ENCODE measurements around the gene KRTAP5-1. TPM values are rescaled to one million over a fixed set of nuclear protein-coding genes. Genes with fewer than 3 reads are reported as not detected.
"Not testable (repeated sequence)": the region's sequence is repeated elsewhere in the genome, so short reads cannot be mapped to it uniquely, and the experiment has no call there.

KRTAP5-1 gene
- total RNA-seq, 2 experiments from 2014 or later: not detected

- H3K36me3 Mint-ChIP-seq (ENCODE audit: low read depth); DNase-seq; intact Hi-C loops (cut with micrococcal nuclease); H3K9me3 Mint-ChIP-seq; H3K27ac Mint-ChIP-seq; H3K4me3 Mint-ChIP-seq; ATAC-seq; POLR2A ChIA-PET; H3K4me1 Mint-ChIP-seq (ENCODE audit: low read depth): not testable (repeated sequence)
- peak; percentile 15 for TF ChIP-seq CTCF (IDR thresholded peaks at IDR 0.05)
- peaks cover 39% of the 10 kb centered on the region for H3K27me3 Mint-ChIP-seq
- CTCF ChIA-PET: interaction anchor here (0.9 to 5.3 kb wide), 14 partner anchors 8 to 161 kb away, joined by 3 to 46 read pairs (median 5); partner anchors contain the start of gene KRTAP5-5
Measured at GRCh38 chr11:1595994-1596575, 11.0 kb upstream of the KRTAP5-1 start.

GRCh38 chr11:1592628-1593027, 7.5 kb upstream of the KRTAP5-1 start:
- ATAC-seq (no peak), DNase-seq (no peak)
- intact Hi-C loops (cut with micrococcal nuclease): no loop called here
- Mint-ChIP-seq H3K36me3 (ENCODE audit: low read depth) (peaks cover 6% of the 10 kb centered on the region), H3K4me1 (ENCODE audit: low read depth) (peaks cover 11% of the 10 kb centered on the region), H3K27me3 (peaks cover 25% of the 10 kb centered on the region), H3K9me3 (peaks cover 5% of the 10 kb centered on the region), H3K27ac (no peak overlapping the region), H3K4me3 (no peak overlapping the region)
- TF ChIP-seq CTCF (IDR thresholded peaks at IDR 0.05): no peak
- POLR2A ChIA-PET: no interaction called here
- CTCF ChIA-PET: interaction anchor here (5.3 kb wide), 1 partner anchor 18 kb away, joined by 46 read pairs; no protein-coding TSS in a partner anchor

- H3K4me1 Mint-ChIP-seq (ENCODE audit: low read depth): peaks cover 14% of the 10 kb centered on the region
- intact Hi-C loops (cut with micrococcal nuclease): no loop called here
- no peak for TF ChIP-seq CTCF (IDR thresholded peaks at IDR 0.05)
- H3K27me3 Mint-ChIP-seq: peaks cover 11% of the 10 kb centered on the region
- POLR2A ChIA-PET: no interaction called here
- H3K27ac Mint-ChIP-seq: no peak overlapping the region
- no peak overlapping the region for H3K4me3 Mint-ChIP-seq
- peaks cover 6% of the 10 kb centered on the region for H3K36me3 Mint-ChIP-seq (ENCODE audit: low read depth)
- no peak for ATAC-seq
- CTCF ChIA-PET: interaction anchor here (1.4 to 4.3 kb wide), 3 partner anchors 11 to 43 kb away, joined by 3 to 42 read pairs (median 11); no protein-coding TSS in a partner anchor
- no peak for DNase-seq
- H3K9me3 Mint-ChIP-seq: peaks cover 5% of the 10 kb centered on the region
Measured at GRCh38 chr11:1589996-1590395, 4.9 kb upstream of the KRTAP5-1 start.

GRCh38 chr11:1589191-1589963, 4.3 kb upstream of the KRTAP5-1 start:
- H3K36me3 Mint-ChIP-seq (ENCODE audit: low read depth); DNase-seq; H3K9me3 Mint-ChIP-seq; intact Hi-C loops (cut with micrococcal nuclease); H3K27me3 Mint-ChIP-seq: not testable (repeated sequence)
- H3K4me3 Mint-ChIP-seq: peak overlapping the region; percentile 26
- ATAC-seq: peak; percentile 53
- H3K27ac Mint-ChIP-seq: peak overlapping the region; percentile 87
- ChIA-PET POLR2A (interaction anchor here (1.1 kb wide), 1 partner anchor 11 kb away, joined by 4 read pairs; no protein-coding TSS in a partner anchor), CTCF (interaction anchor here (1.4 to 4.3 kb wide), 4 partner anchors 11 to 51 kb away, joined by 3 to 42 read pairs (median 8); no protein-coding TSS in a partner anchor)
- peaks cover 15% of the 10 kb centered on the region for H3K4me1 Mint-ChIP-seq (ENCODE audit: low read depth)

GRCh38 chr11:1586699-1587098, 1.6 kb upstream of the KRTAP5-1 start:
- TF ChIP-seq CTCF (IDR thresholded peaks at IDR 0.05): no peak
- H3K36me3 Mint-ChIP-seq (ENCODE audit: low read depth): peaks cover 6% of the 10 kb centered on the region
- ATAC-seq: no peak
- POLR2A ChIA-PET: interaction anchor here (0.9 kb wide), 1 partner anchor 12 kb away, joined by 3 read pairs; no protein-coding TSS in a partner anchor
- H3K9me3 Mint-ChIP-seq: peaks cover 6% of the 10 kb centered on the region
- H3K27me3 Mint-ChIP-seq: peaks cover 10% of the 10 kb centered on the region
- H3K4me3 Mint-ChIP-seq: no peak overlapping the region
- peaks cover 20% of the 10 kb centered on the region for H3K4me1 Mint-ChIP-seq (ENCODE audit: low read depth)
- H3K27ac Mint-ChIP-seq: no peak overlapping the region
- intact Hi-C loops (cut with micrococcal nuclease): no loop called here
- DNase-seq: no peak
- CTCF ChIA-PET: interaction anchor here (0.7 to 0.9 kb wide), 2 partner anchors 9 to 12 kb away, joined by 3 read pairs; no protein-coding TSS in a partner anchor

- DNase-seq; H3K27me3 Mint-ChIP-seq; H3K4me1 Mint-ChIP-seq (ENCODE audit: low read depth); H3K36me3 Mint-ChIP-seq (ENCODE audit: low read depth); ATAC-seq; H3K4me3 Mint-ChIP-seq; intact Hi-C loops (cut with micrococcal nuclease); H3K27ac Mint-ChIP-seq; H3K9me3 Mint-ChIP-seq: not testable (repeated sequence)
- ChIA-PET CTCF (interaction anchor here (2.0 to 2.8 kb wide), 2 partner anchors 8 to 36 kb away, joined by 7 read pairs; no protein-coding TSS in a partner anchor), POLR2A (interaction anchor here (1.2 kb wide), 1 partner anchor 8 kb away, joined by 3 read pairs; no protein-coding TSS in a partner anchor)
Measured at GRCh38 chr11:1582909-1583308, 2.2 kb downstream of the KRTAP5-1 start.

Data from activated CD8-positive, alpha-beta T cell treated with anti-CD3 and anti-CD28 coated beads for 36 hours (primary cell).